ENCODE measurements around the gene JPT1. TPM values are rescaled to one million over a fixed set of nuclear protein-coding genes. Genes with fewer than 3 reads are reported as not detected.

The JPT1 gene
- total RNA-seq, 1 experiment from 2014 or later: 265 TPM

DNA sequence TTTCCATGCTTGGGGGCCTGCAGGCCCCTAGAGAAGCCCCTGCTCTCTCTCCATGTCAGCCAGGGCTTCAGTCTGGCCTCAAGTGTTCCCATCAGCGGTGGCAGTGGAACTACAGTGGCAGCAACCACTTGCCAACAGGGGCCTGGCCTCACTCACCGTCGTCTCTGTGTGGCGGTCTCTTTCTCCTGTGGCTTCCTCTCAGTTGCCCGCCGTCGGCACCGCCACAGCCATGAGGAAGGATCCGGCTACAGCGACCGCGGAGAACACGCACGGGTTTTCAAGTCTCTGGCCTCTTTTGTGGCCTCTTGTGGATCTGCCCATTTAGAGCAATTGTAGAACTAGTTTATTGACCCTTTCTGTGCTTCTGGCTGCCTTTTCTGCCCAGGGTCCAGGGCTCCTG lies 36.0 kb downstream of the JPT1 start:
- H4K8ac ChIP-seq (replicated peaks; ENCODE audit: insufficient read length, low read depth, low read length): no peak overlapping the region
- no peak overlapping the region for H2BK5ac ChIP-seq (ENCODE audit: insufficient read length, low read length)
- H3K79me2 ChIP-seq (ENCODE audit: insufficient read depth, low read length): no peaks in the 10 kb centered on the region
- no peak overlapping the region for H2BK120ac ChIP-seq (ENCODE audit: low read depth, low read length, poor library complexity, severe bottlenecking)
- H4K91ac ChIP-seq (ENCODE audit: insufficient read length, low read depth, low read length): no peak overlapping the region
- no peaks in the 10 kb centered on the region for H3K4me1 ChIP-seq (ENCODE audit: insufficient read depth, low read length)
- no peak overlapping the region for H3K4me2 ChIP-seq (ENCODE audit: insufficient read depth, insufficient read length, low read length)
- DNase-seq: no peak
- H3K9me3 ChIP-seq (ENCODE audit: control insufficient read depth, low read depth, low read length): no peaks in the 10 kb centered on the region
- no peak overlapping the region for H3K18ac ChIP-seq (ENCODE audit: insufficient read length, low read depth, low read length)
- H3K27ac ChIP-seq (ENCODE audit: insufficient read length, low read depth, low read length): no peak overlapping the region
- Mint-ChIP-seq H3K27ac (peak overlapping the region; percentile 11 to 79 (median 43); a peak in 2 of 7 replicates), H3K4me1 (peaks cover 8 to 11% of the 10 kb centered on the region in 2 experiments), H3K27me3 (ENCODE audit: low read depth) (no peaks in the 10 kb centered on the region; the same call in 1 of the 2 replicates), H3K4me3 (no peak overlapping the region), H3K9me3 (no peaks in the 10 kb centered on the region), H3K36me3 (ENCODE audit: insufficient read depth in 1 of 3, low read depth in 3 of 3) (peaks cover 10 to 39% (median 21%) of the 10 kb centered on the region in 3 experiments; a peak in 6 of 7 replicates)
- TF ChIP-seq, protein P1, sequence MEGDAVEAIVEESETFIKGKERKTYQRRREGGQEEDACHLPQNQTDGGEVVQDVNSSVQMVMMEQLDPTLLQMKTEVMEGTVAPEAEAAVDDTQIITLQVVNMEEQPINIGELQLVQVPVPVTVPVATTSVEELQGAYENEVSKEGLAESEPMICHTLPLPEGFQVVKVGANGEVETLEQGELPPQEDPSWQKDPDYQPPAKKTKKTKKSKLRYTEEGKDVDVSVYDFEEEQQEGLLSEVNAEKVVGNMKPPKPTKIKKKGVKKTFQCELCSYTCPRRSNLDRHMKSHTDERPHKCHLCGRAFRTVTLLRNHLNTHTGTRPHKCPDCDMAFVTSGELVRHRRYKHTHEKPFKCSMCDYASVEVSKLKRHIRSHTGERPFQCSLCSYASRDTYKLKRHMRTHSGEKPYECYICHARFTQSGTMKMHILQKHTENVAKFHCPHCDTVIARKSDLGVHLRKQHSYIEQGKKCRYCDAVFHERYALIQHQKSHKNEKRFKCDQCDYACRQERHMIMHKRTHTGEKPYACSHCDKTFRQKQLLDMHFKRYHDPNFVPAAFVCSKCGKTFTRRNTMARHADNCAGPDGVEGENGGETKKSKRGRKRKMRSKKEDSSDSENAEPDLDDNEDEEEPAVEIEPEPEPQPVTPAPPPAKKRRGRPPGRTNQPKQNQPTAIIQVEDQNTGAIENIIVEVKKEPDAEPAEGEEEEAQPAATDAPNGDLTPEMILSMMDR (conservative IDR thresholded peaks at IDR 0.05): no peak
- H3K4ac ChIP-seq (ENCODE audit: low read depth, low read length): no peak overlapping the region
- H2BK12ac ChIP-seq (ENCODE audit: insufficient read length, low read depth, low read length): no peak overlapping the region
- no peak overlapping the region for H4K5ac ChIP-seq (ENCODE audit: insufficient read length, low read depth, low read length)
- H2AK5ac ChIP-seq (ENCODE audit: insufficient read length, low read length): no peak overlapping the region
- H3K23ac ChIP-seq (ENCODE audit: insufficient read length, low read depth, low read length): no peak overlapping the region
- no peak overlapping the region for H3K9ac ChIP-seq (ENCODE audit: extremely low read depth, insufficient read length, low read length)
- H2AFZ ChIP-seq (ENCODE audit: low read length): no peak overlapping the region
- no CpG with 5 or more reads among the region's 14 CpGs for WGBS (ENCODE audit: extremely low coverage, insufficient read length, low lambda C conversion rate)
- H3T11ph ChIP-seq (ENCODE audit: low read length): no peak overlapping the region
- H4K20me1 ChIP-seq (ENCODE audit: control insufficient read depth, insufficient read depth, insufficient read length): no peaks in the 10 kb centered on the region
- no peak overlapping the region for H2BK15ac ChIP-seq (ENCODE audit: low read depth, low read length)
- H3K56ac ChIP-seq (ENCODE audit: insufficient read length, low read depth, low read length): no peak overlapping the region
- no peaks in the 10 kb centered on the region for H3K23me2 ChIP-seq (ENCODE audit: insufficient read length, low read depth, low read length, poor library complexity, severe bottlenecking)
- H2BK20ac ChIP-seq (ENCODE audit: low read depth, low read length, poor library complexity, severe bottlenecking): no peak overlapping the region
- H3K14ac ChIP-seq (ENCODE audit: insufficient read depth, low read length): no peak overlapping the region
- H3K27me3 ChIP-seq (ENCODE audit: insufficient read depth, low read length): no peaks in the 10 kb centered on the region
- H3K79me1 ChIP-seq (ENCODE audit: insufficient read depth, low read depth, low read length, poor library complexity, severe bottlenecking): peaks cover 6% of the 10 kb centered on the region

All from H9 (cell line).